SK-N-MC (cell line): ENCODE data around the gene PATL1.

ENCODE experiments used
- EZH2 ChIP-seq: fragments of 200-600 bp; sonication (generic); IDR thresholded peaks from one replicate; pipeline ENCODE4 v1.6.1; 2017; ENCODE audit warnings: antibody characterized with exemption
- FOXP2 ChIP-seq: optimal IDR thresholded peaks from 2 replicates; pipeline ENCODE3; 2011; ENCODE audit warnings: mild to moderate bottlenecking, moderate library complexity; ENCODE audit not compliant: insufficient read depth; ENCODE audit errors: extremely low read length, control extremely low read depth
- POLR2AphosphoS5 ChIP-seq: IDR thresholded peaks from 2 replicates; pipeline ENCODE4 v1.6.1; 2012; ENCODE audit warnings: mild to moderate bottlenecking, low read depth, low read length, borderline replicate concordance

DNA sequence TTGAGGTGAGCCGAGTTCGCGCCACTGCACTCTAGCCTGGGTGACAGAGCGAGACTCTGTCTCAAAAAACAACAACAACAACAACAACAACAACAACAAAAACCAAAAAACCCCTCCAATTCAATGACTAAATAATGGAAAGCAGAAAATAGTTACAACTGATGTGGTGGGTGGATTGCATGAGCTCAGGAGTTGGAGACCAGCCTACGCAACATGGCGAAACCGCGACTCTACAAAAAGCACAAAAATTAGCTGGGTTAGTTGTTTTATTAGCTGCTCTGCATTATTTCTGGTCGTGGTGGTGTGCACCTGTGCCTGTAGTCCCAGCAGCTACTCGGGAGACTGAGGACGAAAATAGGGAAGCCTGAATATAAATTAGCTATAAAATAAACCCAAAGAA lies 2.6 kb upstream of the PATL1 start:
- TF ChIP-seq EZH2 (no peak), POLR2AphosphoS5 (no peak), FOXP2 (no peak)
